ENCODE results near the gene TP53TG5.

TP53TG5 gene

DNA sequence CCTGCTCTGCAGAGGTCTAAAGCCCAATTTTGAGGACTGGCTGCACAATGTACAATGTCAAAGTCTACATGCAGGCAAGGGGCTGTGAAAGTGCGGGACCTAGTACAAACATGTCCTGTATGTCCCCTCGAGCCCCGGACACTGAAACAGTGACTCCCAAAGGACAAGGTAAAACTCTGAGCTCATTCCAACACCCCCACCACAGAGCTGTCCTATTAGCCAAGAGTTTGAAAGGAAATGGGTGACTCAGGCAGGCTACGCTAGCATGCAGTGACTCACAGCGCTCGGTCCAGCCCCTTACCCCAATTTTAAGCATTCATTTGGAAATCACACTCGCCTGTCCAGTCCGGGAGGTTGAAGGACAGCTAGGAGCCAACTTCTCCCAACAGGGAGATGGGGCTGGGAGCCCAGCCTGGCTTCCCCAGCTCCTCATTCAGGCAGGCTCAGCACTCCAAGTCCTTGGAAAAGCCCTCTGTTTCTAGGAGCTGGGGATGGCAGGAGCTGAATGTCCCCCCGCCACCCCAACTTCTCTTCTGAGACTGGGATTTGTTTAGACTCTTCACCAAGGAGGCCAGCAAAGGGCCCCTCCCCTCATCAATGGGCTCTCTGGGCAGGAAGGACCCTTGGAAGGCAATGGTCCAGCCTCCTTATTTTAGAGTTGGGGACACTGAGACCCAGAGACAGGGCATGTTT, 33.8 kb downstream of the TP53TG5 start:
- DNase-seq, result no peak

DNA sequence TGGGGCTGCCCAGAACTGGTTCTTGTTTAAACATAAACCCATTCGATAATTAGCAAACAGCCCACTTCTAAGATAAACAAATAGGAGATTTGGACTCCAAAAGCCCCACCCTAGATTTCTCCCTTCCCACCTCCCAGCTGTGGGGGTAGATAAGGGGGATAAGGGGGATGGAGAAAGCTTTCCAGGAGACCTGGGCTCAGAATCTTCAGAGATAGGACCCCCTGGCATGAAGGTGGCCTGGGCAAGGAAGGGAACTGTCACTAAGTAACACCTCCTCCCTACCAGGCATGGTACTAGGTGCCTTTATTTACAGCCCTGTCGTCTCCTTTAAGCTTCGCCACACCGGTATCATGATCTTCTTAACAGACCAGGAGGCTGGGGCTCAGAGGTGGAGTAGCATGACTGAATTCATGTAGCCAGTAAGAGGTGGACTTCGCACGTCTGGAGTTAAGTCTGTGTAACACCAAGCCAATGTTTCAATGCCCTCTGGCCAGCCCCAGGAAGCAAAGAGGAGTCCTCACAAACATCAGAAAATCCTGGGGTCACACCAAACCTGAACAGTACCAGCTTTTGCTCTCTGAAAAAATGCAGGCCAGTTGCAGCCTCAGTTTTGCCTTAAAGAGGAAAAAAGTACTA, 34.5 kb downstream of the TP53TG5 start:
- no peak for DNase-seq

DNA sequence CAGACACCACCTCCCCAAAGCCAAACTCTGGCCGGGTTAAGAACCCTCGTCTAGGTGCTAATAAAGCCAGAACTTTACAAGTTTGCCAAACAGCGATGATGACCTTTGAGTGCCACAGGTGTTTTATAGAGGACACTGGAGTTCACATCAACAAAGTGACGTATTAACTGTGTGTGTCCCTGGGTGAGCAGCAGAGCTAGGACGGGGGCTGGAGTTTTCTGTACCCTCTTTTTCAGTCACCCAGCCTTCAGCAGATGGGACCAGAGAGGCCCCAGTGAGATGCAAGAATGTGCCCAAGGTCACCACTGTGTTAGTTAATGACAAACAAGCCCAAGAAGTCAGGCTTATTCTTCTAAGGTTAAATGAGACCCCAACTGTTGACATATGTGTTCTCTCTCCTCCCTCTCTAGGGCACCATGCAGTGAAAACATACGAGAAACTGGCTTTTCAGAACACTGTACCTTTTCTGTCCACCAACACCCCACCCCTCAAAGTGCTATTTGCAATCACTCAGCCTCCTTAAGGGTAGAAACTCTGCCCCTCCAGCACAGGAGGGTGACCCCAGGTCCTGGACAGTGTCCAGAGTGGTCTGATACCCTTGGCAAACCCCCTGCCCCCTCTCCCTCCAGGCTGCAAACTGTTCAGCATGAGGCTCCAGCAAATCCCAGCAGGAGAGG, 35.1 kb downstream of the TP53TG5 start:
- DNase-seq, result no peak

DNA sequence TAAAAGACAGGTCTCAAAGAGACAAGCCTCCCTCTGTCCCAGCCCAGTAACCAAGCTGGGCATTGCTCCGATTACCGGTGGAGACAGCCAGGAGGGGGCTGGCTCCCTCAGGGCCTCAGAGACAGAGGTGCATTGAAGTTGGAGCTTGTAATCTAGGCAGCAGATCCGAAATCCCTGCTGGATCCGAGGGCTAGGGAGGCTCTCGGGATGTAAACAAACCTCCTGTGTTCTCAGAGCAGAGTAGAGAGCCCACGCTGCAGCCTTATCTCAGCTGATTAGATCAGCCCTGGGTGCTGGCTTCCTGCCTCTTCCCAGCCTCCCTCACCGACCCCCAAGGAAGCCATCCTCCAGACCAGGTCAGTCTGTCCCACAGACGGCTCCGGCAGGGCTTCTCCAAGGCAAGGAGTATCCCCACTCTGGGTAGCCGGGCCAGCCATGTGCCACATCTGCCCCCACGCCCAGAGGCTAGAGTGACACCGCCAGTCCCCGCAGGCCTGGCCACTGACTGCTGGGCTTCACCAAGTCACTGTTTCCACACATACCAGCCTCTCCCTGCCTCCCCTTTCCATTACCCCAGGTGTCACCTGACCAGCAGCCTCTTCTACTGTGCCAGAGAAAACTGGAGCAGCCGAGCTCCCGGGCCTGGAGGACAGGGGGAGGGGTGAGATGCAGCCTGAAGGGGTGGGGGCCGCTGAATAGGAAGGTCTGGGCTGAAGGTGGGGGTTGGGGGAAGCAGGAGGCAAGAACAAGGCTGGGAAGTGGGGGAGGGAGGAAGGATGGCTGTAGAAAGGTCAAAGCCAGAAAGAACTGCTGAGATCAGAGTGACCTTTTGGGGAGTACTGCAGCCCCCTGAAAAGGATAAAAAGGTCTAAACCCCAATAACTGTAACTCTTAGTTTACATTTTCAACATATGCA, 35.9 kb downstream of the TP53TG5 start:
- no peak for DNase-seq

DNA sequence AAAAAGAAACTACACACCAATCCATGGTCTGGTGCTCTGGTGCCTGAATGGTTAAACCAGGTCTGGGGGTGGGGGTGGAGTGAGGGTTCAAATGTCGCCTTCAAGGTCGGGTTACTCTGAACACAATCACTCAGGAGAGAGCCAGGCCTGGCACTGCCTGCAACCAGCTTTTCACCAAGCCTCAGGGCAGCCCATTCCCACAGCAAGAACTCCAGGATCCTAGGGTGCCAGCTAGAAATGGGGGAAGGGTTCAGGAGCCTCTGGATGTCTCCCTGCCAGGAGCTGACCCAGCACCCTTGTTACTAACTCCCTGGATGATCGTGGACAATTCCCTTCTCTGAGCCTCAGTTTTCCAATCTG, 36.6 kb downstream of the TP53TG5 start:
- no peak for DNase-seq

DNA sequence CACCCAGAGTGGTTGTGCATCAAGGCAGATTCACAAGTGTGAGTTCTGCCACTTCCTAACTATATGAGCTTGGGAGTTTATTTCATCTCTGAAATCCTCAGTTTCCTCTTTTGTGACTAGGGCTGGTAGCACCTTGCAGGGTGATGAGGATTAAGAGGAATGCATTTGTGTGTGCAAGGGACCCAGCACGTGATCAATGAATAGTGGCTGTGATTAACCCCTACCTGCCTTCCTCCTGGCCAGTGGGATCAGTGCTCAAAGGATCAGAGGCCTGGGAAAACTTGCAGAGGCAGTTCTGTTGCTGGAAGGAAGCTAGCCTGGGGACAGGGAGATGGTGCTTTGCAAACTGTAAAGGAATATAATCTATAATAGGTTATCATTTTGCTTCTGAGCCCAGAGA, 37.2 kb downstream of the TP53TG5 start:
- DNase-seq, result no peak

DNA sequence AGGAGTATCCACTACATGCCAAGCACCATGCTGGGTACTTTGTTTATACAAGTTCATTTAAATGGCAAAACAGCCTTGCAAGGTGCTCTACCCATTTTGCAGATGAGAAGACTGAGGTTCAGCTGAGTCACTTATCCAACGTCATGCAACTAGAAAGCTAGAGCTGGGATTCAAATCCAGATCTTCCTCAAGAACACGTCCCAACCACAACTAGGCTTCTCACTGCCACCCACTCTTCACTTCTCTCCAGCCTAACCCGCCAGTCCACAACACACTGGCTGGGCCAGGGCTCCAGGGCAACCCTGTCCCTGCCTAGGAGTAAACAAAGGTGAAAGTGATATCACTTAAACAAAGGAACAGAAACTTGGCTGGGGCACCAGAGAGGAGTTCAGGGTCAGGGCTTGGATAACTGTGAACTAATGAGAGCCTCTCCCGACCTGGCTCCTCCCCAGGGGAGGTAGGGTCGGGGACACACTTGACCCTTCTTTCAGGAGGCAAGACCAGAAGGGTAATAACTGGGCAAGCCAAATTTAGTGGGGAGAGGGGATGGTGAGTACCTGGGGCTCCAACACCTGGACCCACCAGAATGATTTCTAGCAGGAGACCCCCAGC, 37.8 kb downstream of the TP53TG5 start:
- no peak for DNase-seq

DNA sequence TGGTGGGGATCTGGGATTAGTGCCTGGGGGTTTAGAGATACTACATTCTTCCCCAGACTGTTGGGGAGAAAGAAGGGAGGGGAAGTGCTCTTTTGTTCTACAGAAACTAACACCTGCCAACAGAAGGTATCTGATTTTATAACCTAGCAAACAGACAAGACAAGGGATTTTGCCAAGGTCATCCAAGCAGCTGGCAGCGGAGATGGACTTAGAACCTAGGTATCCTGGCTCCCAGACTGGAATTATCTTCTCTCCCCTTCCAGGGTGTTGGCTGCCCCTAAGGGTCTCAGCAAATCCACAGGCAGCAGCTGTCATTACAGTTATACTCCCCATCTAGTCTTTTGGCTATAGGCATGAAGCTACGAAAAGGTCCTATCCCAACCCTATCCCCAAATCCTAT, 38.3 kb downstream of the TP53TG5 start:
- no peak for DNase-seq

DNA sequence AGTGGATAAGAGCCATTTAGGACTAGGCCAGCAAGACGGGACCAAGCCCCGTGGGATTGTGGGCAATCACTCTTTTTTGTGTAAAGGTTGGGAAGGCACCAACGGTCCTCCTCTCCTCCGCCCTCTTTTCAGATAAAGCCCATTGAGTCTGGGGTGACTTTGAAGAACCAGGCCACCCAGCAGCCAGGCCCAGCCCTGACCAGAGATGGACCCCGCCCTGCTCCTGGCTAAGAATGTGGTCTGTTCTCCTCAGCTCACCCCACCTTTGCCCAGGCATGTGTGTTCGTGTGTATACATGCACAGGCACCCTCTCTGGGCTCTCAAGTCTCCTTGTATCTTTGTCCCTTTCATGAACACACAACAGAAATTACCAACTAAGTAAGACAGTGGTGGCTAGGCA, 39.0 kb downstream of the TP53TG5 start:
- DNase-seq, result no peak

DNA sequence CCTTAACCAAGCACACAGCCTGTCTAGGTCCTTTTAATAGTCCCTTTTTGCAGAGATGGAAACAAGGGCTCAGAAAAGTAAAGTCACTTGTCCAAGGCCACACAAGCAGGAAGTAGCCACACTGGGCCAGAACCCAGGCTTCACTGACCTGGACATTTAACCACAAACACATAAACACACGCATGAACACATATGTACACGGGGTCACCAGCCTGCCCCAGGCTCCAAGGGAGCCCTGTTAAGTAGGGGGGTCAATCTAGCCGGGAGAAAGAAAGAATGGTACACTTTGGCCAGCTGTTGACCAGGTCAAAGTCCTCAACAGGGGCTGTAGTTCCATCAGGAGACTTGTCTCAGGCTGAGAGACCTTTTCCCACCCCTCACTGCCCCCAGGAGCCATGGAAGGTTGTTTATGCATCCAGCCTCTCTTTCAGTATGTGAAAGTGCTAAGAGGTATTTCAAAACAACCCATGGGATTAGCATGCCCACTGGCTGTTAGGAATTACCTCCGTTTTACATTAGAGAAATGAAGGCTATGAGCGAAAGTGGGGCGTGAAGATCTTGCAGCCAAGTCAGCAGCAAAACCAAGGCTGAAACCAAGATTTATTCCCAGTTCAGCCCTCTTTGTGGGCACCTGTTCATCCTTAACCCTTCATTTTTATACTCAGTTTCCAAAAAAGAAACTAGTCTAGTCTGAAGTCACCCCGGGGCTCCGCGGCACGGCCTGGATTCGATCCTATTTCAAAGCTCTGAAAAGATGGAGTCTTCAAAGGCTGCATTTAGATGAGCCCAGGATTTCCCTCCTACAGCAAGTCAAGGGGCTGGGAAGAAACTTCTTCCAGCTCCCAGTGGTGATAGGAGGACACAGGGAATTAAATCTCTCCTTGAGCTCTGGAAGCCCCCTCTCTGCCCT, 39.7 kb downstream of the TP53TG5 start:
- DNase-seq, result no peak

DNA sequence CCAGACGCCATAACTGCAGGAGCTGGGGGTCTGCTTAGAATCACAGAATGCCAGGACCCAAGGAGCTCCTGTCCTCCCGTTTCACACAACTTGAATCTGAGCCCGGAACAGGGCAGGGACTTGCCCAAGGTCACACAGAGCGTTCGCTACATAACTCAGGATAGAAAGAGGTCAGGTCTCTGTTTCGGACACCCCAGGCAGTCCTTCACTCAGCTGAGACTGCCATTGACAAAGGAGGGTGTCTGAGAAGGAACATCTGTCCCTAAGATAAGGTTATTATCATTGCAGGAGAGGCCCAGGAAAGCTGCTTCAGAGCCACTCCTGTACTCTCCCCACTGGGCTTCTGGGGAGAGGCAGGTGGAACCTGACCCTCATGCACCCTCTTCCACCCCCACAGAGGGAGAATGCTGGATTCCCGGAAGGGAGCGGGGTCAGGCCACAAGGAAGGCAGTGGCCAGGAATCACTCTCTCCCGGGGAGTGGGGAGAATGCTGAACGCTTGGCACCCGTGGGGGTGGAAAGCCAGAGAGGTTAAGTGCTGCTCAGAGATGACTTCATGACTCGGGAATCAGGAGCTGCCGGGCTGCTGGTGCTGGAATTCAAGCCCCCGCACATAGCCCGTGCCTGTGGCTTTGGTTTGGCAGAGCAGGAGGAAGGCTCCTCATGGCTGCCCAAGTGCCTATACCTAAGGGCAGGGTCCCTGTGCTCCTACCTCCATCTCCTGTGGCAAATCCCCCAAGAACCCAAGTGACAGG, 40.6 kb downstream of the TP53TG5 start:
- DNase-seq, result no peak

DNA sequence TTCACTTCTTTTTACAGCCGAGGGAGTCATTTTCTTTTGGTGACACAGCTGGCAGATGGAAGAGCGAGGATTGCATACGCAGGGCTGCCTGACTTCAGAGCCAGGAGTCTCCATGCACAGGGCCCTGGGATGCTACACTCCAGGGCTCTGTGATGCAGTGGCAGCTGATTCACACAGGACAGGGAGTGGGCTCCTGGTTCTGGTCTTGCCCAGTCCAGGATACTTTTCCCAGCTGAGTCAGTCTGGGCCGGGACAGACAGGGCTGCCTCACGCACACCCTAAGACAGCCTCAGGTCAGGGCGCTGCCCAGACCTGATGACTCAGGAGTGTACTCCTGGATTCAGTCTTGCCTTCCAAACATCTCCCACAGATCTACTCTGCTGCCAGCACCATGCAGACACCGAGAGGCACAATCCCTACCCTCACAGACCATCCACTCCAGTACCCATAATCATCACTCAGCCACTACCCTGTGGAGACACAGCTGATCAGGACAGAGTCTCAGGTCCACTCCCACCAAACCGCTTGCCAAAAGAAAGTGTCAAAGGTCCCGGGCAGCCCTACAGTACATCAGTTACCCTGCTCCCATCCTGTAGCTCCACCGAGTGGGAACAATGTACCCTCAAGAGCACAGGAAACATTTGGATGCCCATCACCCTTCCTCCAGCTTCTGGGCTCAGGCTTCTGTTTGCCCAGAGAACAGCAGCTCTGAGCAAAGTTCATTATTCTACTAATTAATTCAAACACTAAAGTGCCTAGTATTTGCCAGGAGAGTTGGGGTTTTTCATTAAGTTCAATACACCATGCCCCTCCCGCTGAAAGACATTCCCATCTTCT, 41.4 kb downstream of the TP53TG5 start:
- no peak for DNase-seq

DNA sequence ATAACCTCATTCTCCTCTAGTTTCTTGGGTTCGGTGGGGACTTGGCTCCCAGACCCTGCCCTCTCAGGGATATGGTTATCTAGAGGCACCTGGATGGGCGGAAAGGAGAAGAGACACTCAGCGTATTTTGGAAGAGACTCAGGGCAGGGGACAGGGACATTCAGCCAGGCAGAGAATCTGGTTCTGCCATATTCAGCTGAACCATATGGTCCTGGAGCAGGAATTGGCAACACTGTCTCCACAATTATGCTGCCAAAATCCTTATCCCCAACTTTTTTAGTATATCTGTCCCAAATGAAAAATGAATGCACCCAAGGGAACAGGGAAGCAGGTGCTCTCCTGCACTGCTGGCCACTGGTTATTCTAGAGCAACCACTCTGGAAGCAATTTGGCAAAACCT, 47.6 kb downstream of the TP53TG5 start:
- DNase-seq, result no peak

DNA sequence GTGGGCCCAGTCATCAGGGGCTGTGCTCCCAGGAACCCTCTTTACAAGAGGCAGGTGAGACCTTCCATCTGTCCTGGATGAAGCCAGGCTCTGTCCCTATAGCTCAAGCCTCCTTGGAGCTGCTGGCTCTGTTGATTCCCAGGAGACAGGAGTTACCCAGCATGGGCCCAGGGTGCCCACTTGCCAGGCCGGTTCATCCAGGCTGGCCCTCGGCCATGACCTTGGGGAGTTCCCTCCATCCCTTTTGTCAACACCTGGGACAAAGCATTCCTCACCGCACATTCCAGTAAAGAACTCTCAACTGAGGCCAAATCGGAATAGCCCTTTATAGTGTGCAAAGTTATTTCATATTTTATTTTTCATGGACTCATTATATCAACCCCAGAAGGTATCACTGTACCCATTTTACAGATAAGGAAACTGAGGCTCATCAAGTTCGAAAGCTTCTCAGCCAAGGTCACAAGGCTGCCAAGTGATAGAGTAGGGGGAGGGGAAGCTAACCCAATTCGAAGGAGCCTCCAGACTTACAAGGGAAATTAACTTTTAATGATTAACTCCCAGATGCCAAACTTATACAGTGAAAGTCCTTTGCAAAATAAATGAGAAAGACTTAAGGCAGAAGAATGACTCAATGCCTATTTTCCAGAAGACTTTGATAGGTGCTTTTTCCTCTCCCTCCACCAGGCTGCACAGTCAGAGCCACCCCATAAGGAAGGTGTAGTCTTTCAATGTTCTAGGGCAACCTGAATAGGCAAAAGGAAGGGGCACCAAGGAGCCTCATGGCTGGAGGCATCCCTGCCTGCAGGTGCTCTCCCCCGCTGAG, 48.4 kb downstream of the TP53TG5 start:
- no peak for DNase-seq

DNA sequence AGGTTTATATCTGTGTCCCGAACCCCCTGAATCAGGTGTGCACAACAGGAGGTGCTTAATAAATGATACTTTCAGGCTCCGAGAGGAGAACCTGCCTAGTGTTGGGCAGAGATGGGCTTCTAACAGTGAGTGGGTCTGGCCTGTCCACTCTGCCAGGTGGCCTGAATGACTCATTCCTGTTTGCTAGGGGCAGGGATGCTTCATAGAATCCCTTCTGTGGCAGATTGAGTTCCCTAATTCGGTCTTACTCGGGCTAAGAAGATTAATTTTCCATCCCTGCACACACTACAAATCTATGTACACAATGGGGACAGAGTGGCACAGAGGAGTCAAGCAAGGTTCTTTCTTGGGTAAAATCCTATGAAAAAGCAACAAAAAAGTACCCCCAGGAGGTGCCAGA, 49.7 kb downstream of the TP53TG5 start:
- DNase-seq, result no peak

DNA sequence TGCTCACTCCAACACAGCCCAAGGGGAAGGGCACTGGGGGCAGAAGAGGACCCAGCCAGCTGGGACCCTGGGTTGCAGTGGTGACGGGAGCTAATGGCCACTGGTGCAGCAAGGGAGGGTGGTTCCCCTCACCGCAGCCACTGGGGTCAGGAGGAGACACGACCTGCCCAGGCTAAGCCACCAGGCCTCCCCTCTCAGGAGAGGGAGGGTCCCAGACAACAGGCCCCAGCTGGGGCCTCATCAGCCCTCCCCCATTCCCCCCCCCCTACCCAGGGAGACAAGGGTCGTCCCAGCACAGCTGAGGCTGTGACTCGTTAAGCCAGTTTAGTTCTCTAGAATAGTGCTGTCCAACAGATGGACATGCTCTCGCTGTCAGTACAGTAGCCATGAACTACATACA, 52.8 kb downstream of the TP53TG5 start:
- no peak for DNase-seq

DNA sequence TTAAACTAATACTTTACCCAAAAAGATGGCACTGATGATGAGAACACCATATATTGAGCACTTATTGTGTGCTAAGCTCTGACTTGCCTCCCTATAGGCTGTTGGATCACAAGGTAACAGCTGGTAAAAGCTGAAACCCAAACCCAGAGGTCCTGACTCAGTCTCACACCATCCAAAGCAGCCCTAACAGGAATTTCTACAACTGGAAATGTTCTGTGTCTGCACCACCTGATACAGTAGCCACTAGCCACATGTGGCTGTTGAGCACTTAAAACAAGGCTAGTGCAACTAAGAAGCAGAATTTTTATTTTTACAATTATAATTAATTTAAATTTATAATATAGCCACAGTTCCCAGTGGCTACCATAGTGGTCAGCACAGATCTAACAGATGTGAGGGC, 54.4 kb downstream of the TP53TG5 start:
- DNase-seq, result no peak

DNA sequence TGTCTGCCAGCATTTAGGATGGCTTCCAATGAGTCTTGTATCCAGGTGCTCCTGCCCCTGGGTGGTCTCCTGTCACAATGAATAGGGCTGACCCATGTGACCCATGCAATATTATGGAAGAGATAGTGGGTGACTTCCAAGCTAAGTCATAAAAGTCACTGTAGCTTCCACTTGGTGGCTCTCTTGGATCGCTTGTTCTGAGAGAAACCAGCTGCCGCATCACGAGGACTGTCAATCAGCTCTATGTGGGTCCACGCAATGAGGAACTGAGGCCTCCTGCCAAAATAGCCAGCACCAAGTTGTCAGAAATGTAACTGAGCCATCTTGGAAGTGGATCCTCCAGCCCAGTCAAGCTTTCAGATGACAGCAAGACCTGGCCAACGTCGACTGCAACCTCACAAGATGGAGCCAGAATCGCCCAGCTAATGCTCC, 55.2 kb downstream of the TP53TG5 start:
- DNase-seq, result no peak
